Astrocyte of the cerebellum (primary cell): ENCODE data around the gene CC2D1A.

ENCODE experiments used
- DNase-seq: peaks from one replicate; pipeline ENCODE4 v3.0.0-alpha.2; 2011; ENCODE audit warnings: low read depth
- H3K4me3 ChIP-seq: 2 replicates; pipeline ENCODE4 v1.5.1; 2011; ENCODE audit warnings: mild to moderate bottlenecking, low read depth, low read length, moderate library complexity
- in situ Hi-C: cut with HindIII; loops from 2 replicates; pipeline ENCODE4 v1.10.0; 2017; ENCODE audit warnings: low sequenced_read_pairs
- TF ChIP-seq, protein P1 (sequence below): IDR thresholded peaks from 2 replicates; pipeline ENCODE4 v1.5.1; 2012; ENCODE audit warnings: low read length, low read depth, moderate library complexity, mild to moderate bottlenecking; ENCODE audit errors: missing control alignments

CC2D1A gene

DNA sequence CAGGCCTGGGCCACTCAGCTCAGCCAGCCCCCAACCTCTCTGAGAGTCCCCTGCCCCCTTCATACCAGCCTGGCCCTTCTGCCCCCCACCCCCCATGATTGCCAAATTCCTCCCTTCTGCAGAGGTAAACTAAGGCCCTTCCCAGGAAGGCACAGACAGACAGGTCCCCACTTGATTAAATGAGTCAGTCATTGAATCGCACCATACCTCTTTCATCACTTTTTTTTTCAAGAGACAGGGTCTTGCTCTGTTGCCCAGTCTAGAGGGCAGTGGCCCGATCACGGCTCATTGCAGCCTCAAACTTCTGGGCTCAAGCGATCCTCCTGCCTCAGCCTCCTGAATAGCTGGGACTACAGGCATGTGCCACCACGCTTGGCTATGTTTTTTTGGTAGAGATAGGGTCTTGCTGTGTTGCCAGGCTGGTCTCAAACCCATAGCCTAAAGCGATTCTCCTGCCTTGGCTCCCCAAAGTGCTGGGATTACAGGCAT, 26.2 kb downstream of the CC2D1A start:
- no peak for DNase-seq
- no peak overlapping the region for H3K4me3 ChIP-seq
- TF ChIP-seq, protein P1, sequence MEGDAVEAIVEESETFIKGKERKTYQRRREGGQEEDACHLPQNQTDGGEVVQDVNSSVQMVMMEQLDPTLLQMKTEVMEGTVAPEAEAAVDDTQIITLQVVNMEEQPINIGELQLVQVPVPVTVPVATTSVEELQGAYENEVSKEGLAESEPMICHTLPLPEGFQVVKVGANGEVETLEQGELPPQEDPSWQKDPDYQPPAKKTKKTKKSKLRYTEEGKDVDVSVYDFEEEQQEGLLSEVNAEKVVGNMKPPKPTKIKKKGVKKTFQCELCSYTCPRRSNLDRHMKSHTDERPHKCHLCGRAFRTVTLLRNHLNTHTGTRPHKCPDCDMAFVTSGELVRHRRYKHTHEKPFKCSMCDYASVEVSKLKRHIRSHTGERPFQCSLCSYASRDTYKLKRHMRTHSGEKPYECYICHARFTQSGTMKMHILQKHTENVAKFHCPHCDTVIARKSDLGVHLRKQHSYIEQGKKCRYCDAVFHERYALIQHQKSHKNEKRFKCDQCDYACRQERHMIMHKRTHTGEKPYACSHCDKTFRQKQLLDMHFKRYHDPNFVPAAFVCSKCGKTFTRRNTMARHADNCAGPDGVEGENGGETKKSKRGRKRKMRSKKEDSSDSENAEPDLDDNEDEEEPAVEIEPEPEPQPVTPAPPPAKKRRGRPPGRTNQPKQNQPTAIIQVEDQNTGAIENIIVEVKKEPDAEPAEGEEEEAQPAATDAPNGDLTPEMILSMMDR: no peak
- in situ Hi-C loops: no loop called here

DNA sequence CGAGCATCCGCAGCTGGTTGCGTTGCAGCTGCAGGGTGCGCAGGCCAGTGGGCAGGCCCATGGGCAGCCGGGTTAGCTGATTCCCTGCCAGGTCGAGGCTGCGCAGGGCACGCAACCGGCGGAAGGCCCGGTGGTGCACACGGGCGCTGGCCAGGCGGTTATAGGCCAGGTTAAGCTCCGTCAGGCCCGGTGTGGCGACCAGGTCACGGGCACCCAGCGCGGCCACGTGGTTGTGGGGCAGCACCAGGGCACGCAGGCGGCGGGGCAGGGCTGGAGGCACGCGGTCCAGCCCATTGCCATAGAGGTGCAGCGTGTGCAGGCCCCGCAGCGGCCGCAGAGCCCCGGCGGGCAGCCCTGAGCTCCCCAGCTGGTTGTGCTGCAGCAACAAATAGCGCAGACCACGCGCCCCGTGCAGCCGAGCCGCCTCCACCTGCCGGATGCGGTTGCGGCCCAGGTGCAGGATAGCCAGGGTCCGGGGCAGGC, 27.0 kb downstream of the CC2D1A start:
- H3K4me3 ChIP-seq: no peak overlapping the region
- TF ChIP-seq, protein P1: no peak
- DNase-seq: no peak
- in situ Hi-C loops: no loop called here

DNA sequence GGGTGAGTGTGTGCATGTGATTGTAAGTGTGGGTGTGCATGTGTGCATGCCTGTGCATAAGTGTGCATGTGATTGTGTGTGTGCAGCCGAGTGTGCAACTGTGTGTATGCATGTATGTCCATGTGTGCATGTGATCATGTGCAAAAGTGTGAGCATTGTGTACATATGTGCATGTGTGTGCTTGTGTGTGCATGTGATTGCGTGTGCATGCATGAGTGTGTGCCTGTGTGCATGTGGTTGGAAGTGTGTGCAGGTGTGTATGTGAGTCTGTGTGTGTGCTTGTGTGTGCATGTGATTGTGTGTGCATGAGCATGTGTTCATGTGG, 28.7 kb downstream of the CC2D1A start:
- in situ Hi-C loops: no loop called here
- no peak for DNase-seq
- TF ChIP-seq, protein P1: no peak
- H3K4me3 ChIP-seq: no peak overlapping the region

DNA sequence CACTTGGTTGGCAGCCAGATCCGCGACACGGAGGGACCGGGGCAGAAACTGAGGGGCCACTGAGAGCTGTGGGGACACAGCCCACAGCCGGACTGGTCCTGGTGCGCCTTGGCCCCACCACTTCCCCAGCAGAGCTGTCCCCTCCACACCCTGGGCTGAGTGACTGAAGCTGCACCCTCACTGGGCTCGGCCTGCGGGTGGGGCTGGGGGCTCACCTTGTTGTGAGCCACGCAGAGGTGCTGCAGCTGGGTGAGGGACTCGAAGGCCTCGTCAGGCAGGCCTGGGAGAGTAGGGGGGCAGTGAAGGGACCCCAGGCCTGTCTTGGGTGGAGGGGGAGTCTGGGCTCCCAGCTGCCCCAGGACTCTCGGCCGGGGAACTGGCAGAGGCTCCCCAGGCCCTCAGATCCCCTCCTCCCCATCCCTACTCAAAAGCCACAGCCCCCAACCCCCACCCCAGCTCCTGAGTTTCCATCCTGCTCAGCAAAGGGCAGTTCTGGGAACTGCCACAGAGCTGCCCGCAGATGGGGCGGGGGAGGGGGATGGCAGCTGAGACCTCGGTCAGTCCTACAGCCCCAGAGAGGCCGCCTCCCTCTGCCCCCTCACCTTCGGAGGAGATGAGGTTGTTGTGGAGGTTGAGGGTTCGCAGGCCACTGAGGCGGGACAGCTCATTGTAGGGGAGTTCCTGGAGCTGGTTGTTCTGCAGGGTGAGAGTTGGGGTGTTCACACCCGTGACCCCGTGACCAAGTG, 29.9 kb downstream of the CC2D1A start:
- in situ Hi-C loops: no loop called here
- TF ChIP-seq, protein P1: no peak
- DNase-seq: no peak
- no peak overlapping the region for H3K4me3 ChIP-seq

DNA sequence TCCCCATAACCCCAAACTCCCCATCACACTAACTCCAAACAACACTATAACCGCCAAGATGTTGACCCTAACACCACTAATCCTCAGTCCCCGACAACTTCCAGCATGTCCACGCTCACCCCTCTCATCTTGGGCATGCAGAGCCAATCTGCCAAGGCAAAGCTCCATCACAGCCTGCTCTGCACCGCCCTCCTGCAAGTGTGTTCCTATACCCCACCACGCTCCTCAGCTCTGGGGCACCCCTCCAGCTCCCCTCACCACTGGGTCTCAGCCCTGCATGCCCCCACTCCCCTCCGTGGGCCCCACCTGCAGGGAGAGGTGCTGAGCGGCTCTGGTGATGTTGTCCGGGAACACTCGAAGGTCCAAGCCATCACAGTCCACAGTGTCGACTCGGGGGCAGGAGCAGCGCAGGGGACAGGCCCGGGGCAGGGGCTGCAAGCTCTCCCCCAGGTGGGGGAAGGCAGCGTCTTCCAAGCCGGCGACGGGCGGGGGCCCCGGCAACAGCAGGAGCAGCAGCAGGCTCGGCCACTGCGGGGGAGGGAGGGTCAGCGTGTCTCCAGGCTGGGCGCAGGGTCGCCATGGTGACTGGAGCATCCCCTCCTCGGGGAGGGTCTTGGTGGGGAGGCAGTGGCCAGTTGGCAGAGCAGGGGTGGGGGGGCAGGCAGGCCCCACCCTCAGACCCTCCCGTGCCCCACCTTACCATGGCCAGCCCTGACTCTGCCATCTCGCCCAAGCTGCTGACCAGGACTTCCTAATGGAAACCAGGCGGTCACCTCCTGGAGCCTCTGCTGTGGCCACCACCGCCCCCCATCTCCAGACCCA, 31.7 kb downstream of the CC2D1A start:
- TF ChIP-seq, protein P1: no peak
- peak overlapping the region; percentile 41 for H3K4me3 ChIP-seq
- in situ Hi-C loops: no loop called here
- DNase-seq: no peak

DNA sequence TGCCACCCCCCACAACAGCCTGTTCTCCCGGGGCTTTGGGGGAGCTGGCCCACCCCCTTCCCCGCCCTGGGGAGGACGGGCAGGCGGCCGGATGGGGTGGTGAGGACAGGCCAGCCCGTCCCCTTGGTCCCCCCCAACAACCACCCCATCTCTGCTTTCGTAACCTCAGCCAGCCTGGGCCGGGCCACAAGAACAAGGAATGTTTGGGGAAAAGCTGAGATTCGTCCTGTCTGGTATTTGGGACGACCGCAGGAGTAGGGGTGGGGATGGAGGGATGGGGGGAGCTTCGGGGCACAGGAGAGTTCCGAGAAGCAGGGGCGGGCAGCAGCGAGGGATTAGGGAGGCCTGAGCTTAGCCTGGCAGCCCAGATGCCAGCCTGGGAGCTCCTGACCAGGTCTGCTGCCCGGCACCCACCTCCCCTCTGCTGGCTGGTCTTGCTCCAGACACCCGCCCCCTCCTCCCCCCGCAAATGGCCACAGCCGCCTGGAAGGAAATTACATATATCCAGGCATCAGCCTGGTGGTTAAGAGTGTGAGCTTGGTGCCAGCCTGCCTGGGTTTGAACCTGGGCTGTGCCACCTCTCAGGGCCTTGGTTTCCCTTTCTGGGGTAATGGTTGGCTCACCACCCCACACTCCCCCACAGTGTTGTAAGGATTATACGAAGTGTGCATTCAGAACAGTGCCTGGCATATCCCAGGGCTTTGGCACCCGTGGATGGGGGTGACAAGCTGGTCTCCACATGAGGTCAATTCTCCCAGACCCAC, 32.5 kb downstream of the CC2D1A start, which contains the start of gene PODNL1:
PODNL1 (minus strand) TSS at position 117 of the 764 bp plus-strand sequence. CDS start 236 bp downstream, outside the sequence.
- peak within 1 kb of the TSS; percentile 41 for H3K4me3 ChIP-seq
- in situ Hi-C loops: no loop called here
- TF ChIP-seq, protein P1: no peak
- DNase-seq: peak; percentile 19
